ENCODE results near the gene DENND6B. TPM values are rescaled to one million over a fixed set of nuclear protein-coding genes. Genes with fewer than 3 reads are reported as not detected.

DENND6B gene
- total RNA-seq, 1 donor from 2014 or later, result 32.1 TPM

DNA sequence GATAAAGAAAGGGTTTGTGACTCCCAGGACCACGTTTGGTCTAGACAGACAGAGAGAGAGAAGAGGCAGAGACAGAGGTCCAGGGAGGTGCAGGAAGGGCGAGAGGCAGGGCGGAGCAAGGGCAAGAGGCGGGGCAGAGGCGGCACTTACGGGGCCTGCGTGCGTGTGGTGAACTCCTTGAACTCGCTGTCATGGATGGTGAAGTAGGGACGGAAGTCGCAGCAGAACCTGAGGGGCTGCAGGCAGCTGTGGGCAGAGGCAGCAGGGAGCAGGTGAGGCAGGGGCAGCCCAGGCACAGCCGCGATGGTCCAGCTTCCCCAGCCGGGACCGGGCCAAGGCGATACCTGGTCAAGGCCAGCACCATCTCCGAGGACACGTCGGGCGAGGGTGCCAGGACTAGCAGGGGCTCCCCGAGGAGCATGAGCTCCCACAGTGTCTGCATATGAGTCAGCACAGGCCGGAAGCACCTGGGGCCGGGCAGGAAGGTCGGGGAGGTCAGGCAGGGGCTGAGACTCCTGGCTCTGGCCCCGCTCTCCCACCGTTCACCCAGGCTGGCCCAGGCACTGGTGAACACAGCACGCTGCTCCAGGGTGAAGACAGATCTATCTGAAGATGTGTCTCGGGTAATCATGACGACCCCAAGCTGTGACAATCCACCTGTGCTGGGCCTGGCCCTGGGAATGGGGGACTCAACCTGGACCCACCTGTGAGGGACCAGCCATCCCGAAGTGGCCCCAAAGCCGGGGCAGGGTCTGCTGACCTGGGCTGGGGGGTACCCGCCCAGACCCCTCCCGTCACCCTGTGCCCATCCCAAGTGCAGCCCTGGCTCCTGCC, 12.1 kb downstream of the DENND6B start:
- H3K4me3 Mint-ChIP-seq (ENCODE audit: unreplicated experiment), result no peak overlapping the region
- TF ChIP-seq, protein P1, sequence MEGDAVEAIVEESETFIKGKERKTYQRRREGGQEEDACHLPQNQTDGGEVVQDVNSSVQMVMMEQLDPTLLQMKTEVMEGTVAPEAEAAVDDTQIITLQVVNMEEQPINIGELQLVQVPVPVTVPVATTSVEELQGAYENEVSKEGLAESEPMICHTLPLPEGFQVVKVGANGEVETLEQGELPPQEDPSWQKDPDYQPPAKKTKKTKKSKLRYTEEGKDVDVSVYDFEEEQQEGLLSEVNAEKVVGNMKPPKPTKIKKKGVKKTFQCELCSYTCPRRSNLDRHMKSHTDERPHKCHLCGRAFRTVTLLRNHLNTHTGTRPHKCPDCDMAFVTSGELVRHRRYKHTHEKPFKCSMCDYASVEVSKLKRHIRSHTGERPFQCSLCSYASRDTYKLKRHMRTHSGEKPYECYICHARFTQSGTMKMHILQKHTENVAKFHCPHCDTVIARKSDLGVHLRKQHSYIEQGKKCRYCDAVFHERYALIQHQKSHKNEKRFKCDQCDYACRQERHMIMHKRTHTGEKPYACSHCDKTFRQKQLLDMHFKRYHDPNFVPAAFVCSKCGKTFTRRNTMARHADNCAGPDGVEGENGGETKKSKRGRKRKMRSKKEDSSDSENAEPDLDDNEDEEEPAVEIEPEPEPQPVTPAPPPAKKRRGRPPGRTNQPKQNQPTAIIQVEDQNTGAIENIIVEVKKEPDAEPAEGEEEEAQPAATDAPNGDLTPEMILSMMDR (IDR thresholded peaks at IDR 0.05; ENCODE audit: partially characterized antibody, unreplicated experiment), result no peak
- H3K27ac Mint-ChIP-seq (ENCODE audit: unreplicated experiment), result no peak overlapping the region
- H3K9me3 Mint-ChIP-seq (ENCODE audit: unreplicated experiment), result peaks cover 4% of the 10 kb centered on the region
- peaks cover 9% of the 10 kb centered on the region for H3K27me3 Mint-ChIP-seq (ENCODE audit: unreplicated experiment)
- H3K4me1 Mint-ChIP-seq (ENCODE audit: low read depth, unreplicated experiment), result peaks cover 9% of the 10 kb centered on the region
- peak; percentile 21 for DNase-seq
- H3K36me3 Mint-ChIP-seq (ENCODE audit: unreplicated experiment), result no peaks in the 10 kb centered on the region

DNA sequence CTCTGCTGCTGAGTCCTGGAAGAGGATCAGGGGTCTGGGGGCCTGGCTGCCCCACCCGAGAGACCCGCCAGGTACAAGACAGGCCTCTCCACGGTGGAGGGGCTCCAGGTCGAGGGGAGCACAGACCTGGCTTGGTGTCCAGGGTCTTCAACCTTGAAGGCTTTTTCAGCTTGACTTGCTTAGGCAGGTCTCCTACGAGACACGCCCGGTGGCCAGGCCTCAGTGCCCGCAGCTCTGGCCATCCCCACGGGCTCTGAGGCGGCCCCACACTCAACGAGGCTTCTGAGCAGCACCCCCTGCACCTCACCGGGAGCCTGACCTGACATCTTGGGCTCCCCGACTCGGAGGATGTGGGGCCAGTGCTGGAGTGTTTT, 12.7 kb downstream of the DENND6B start:
- H3K4me1 Mint-ChIP-seq (ENCODE audit: low read depth, unreplicated experiment), result peaks cover 11% of the 10 kb centered on the region

DNA sequence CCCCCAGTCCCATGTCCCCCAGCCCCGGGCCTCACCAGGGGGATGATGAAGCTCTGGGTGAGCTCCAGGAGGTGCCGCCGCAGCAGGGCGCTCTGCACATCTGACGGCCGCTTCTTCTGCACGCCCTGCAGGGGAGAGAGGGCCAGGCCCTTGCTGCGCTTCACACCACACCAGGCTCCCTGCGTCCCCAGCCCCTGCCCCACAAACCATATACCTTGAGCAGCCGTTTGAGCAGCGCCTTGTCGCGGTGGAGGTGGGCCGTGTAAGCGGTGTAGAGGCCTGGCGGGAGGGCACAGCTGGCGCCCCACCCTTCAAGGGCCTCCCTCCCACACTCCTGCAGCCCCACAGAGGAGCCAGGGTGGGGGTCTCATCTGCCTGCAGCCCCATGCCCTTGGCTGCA, 13.2 kb downstream of the DENND6B start:
- Mint-ChIP-seq H3K27me3 (ENCODE audit: unreplicated experiment) (peaks cover 8% of the 10 kb centered on the region), H3K36me3 (ENCODE audit: unreplicated experiment) (no peaks in the 10 kb centered on the region), H3K4me3 (ENCODE audit: unreplicated experiment) (no peak overlapping the region), H3K9me3 (ENCODE audit: unreplicated experiment) (peaks cover 3% of the 10 kb centered on the region), H3K4me1 (ENCODE audit: low read depth, unreplicated experiment) (peaks cover 13% of the 10 kb centered on the region), H3K27ac (ENCODE audit: unreplicated experiment) (no peak overlapping the region)
- TF ChIP-seq, protein P1 (IDR thresholded peaks at IDR 0.05; ENCODE audit: partially characterized antibody, unreplicated experiment), result no peak
- DNase-seq, result peak; percentile 19

More for the DNA sequence above, 12.7 kb downstream of the DENND6B start:
- no peak overlapping the region for H3K27ac Mint-ChIP-seq (ENCODE audit: unreplicated experiment)
- peaks cover 9% of the 10 kb centered on the region for H3K27me3 Mint-ChIP-seq (ENCODE audit: unreplicated experiment)
- no peaks in the 10 kb centered on the region for H3K36me3 Mint-ChIP-seq (ENCODE audit: unreplicated experiment)
- no peak for DNase-seq
- peaks cover 4% of the 10 kb centered on the region for H3K9me3 Mint-ChIP-seq (ENCODE audit: unreplicated experiment)
- TF ChIP-seq, protein P1 (IDR thresholded peaks at IDR 0.05; ENCODE audit: partially characterized antibody, unreplicated experiment), result no peak
- no peak overlapping the region for H3K4me3 Mint-ChIP-seq (ENCODE audit: unreplicated experiment)

DNA sequence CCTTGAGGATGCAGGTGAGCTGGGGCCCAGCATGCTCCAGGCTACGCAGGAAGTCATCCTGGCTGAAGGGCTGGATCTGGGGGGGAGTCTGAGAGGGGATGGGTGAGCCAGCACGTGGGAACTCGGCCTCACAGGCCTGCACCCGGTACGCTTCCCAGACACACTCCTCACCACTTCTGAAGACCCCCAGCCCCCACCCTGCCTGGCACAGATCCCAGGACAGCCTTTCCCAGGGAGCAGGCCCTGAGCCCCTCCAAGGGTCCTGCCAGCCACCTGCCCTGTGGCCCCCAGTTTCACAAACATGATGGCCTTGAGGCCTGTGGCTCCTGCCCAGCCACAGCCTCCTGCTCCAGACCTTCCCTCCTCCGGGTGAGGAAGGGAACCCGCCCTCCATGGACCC, 13.8 kb downstream of the DENND6B start:
- Mint-ChIP-seq H3K36me3 (ENCODE audit: unreplicated experiment) (no peaks in the 10 kb centered on the region), H3K4me1 (ENCODE audit: low read depth, unreplicated experiment) (peaks cover 13% of the 10 kb centered on the region), H3K9me3 (ENCODE audit: unreplicated experiment) (peaks cover 3% of the 10 kb centered on the region), H3K27ac (ENCODE audit: unreplicated experiment) (no peak overlapping the region), H3K27me3 (ENCODE audit: unreplicated experiment) (peaks cover 10% of the 10 kb centered on the region), H3K4me3 (ENCODE audit: unreplicated experiment) (no peak overlapping the region)
- peak; percentile 18 for DNase-seq
- TF ChIP-seq, protein P1 (IDR thresholded peaks at IDR 0.05; ENCODE audit: partially characterized antibody, unreplicated experiment), result no peak

DNA sequence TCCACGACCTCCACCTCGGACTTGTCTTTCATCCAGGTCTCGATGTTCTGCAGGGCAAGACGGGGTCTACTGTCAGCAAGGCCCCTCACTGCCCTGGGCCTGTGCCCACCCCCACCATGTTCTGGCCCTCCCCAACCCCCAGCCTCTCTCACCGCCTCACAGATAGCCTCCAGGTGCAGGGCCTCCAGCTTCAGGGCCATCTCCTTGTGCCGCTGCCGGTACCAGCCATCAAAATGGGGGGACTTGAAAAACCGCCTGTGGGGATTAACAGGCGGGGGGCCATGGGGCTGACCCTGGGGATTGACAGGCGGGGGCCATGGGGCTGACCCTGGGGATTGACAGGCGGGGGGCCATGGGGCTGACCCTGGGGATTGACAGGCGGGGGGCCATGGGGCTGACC, 14.4 kb downstream of the DENND6B start:
- H3K27ac Mint-ChIP-seq (ENCODE audit: unreplicated experiment), result no peak overlapping the region
- H3K4me3 Mint-ChIP-seq (ENCODE audit: unreplicated experiment), result no peak overlapping the region
- peaks cover 10% of the 10 kb centered on the region for H3K27me3 Mint-ChIP-seq (ENCODE audit: unreplicated experiment)
- TF ChIP-seq, protein P1 (IDR thresholded peaks at IDR 0.05; ENCODE audit: partially characterized antibody, unreplicated experiment), result no peak
- H3K9me3 Mint-ChIP-seq (ENCODE audit: unreplicated experiment), result peaks cover 3% of the 10 kb centered on the region
- DNase-seq, result no peak
- H3K36me3 Mint-ChIP-seq (ENCODE audit: unreplicated experiment), result no peaks in the 10 kb centered on the region
- peaks cover 13% of the 10 kb centered on the region for H3K4me1 Mint-ChIP-seq (ENCODE audit: low read depth, unreplicated experiment)
